Skin of body (tissue), 2 donors: Measurements from ENCODE around the gene THADA. TPM values are rescaled to one million over a fixed set of nuclear protein-coding genes. Genes with fewer than 3 reads are reported as not detected.
"Not testable (repeated sequence)": the region's sequence is repeated elsewhere in the genome, so short reads cannot be mapped to it uniquely, and the experiment has no call there.

Experiments used
- DNase-seq: peaks from one replicate; lab custom pipeline; 2025; lab: John Stamatoyannopoulos, UW
- total RNA-seq: library from RNA; depleted of rRNA; stranded (reverse); fragments of >200 nt; gene quantifications from one replicate; pipeline ENCODE4 v1.2.3, GENCODE V29; 2014

THADA gene
- total RNA-seq, 1 donor from 2014 or later: 43.2 TPM

DNA sequence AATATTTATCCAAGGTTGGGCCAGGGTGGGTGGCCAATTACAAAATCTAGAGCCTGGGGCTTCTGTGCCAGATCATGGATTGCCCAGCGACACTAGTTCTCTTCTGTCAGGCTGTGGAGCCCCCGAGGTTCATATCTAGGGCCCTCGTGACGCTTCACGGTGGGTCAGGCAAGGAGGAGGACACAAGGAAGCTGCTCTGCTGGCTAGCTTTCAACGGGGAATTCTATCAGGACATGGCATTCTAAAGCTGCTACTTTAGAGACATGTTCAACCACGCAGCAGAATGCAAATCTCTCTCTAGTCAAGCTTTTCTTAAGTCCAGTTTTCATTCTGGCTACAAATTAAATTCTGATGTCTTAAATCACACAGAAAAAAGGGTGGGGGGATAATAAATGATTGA lies 180.2 kb downstream of the THADA start:
- DNase-seq: no peak

DNA sequence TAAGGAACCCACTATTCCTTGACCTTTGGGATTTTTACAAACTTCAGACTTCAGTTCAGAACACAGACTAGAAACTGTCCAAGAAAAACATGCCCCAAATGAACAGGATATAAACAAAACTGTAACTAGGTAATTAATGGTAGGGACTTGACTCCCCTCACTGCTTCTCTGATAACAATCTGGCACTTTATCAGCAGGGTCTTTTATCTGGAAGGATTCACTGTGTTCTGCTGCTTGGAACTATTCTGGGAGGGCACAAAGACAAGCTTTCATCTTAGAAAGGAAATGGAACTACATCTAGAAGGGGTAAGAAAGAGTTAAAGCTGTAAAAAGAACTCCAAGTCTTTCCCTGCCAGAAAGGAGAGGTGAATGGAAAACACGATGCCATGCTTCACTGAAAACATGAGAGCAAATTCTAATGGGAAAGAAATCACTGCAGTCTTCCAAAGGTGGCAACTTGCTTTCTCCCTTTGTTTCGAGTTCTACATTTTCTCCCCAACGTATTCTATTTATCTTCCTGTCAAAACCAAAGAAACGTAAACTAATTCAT lies 181.2 kb downstream of the THADA start:
- DNase-seq: peak; percentile 11

DNA sequence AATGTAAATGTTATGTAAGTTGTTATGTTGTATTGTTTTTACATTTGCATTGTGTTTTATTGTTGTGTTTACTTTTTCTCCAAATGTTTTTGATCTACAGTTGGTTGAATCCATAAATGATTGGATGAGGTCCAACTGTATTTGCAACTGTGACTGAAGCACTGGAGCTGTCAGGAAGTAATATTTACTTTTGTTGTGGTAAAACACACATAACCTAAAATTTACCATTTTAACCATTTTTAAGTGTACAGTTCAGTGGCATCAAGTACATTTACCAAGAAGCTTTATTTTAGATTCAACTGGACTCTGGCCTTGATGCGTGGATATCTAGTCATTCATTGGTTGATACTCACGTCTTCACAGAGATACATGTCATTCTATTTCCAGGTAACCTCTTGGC lies 181.8 kb downstream of the THADA start:
- DNase-seq: no peak

DNA sequence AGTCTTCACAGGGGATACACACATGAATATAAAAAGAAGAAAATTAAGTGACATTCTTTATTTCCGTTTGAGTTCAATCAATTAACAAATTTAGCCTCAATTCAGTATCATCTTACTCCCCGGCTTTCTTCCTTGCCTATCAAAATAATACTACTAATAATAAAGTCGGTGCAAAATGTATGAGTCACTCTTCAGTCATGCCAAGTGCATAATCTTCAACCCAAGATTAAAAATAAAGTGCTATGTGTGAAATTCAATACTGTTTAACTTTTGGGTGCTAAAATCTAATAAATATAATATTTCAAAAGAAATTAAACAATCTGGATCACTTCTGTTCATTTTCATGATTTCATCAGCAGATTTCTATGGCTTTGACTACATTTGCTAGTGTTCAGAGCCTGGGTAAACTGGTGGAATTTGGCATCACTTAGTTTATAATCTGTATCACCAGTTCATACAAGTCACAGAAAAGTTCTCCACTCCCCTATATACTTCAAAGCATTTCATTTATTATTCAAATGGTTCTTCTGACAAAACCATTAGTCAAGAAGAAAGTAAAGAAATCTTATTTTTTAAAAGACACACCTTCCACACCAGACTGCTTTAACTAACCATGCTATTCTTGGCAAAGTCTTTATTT lies 183.6 kb downstream of the THADA start:
- DNase-seq: no peak

DNA sequence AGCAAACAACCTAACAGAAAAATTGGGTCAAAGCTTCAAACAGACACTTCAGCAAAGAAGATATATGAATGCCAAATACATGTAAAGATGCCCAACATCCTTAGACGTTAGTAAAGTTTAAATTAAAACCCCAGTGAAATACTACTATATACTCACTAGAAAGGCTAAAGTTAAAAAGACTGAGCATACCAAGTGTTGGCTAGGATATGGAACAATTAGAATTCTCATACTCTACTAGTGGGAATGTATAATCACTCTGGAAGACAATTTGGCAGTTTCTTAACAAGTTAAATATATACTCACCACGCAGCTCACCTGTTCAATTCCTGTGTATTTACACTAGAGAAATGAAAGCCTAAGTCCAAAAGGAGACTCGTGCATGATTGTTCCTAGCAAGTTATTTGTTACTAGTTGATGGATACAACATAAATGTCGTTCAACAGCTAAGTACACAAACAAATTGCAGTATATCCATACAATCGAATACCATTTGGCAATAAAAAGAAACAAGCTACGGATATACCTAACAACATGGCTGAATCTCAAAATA lies 185.7 kb downstream of the THADA start:
- DNase-seq: no peak

DNA sequence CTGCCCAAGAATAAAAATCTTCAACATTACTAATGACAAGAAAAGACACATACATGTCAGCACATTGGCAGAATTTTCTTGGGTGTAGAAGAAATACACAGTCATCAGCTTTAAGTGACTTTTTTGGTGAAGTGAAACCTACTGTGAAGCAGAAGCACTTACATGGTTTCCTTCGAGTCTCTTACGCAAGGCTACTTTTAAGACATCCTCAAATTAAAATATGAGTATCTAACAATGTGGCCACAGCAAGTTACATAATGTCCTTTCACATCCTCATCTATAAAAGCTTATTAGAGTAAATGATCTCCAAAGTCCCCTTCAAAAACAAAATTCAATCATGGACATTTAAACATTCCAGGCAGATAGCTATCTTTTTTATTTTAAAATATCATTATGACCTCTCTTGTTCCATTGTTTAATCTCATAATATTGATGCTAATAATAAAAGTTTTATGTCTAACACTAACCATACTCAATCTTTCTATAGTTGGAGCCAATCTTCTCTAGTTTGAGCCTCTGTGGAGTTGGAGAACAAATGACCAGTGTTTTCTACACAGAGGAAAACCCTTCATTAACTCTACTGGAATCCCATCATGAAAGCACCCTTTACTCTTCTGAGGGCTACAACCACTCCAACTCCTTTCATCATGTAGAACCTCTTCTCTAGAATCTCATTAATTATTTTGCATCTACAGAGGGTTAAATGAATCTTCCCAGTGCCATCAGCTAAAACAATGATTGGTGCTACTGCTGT lies 187.3 kb downstream of the THADA start:
- no peak for DNase-seq

DNA sequence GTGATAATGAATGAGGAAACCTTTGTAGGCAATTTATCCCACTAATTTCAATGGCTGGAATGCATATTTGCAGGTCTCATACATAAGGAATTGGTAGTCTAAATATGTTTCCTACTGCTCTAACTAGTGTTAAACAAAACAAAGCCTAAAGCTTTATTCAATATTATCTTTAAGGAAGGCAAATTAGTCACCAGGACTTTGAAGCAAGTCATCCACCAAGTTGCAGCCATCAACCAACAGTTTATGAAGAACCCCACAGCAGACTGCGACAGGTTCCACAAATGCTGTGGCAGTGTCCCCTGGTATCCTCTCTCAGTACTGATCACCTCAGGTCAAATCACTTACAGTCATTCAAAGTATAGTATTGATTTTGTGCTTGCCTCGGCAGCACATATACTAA lies 187.9 kb downstream of the THADA start:
- no peak for DNase-seq

DNA sequence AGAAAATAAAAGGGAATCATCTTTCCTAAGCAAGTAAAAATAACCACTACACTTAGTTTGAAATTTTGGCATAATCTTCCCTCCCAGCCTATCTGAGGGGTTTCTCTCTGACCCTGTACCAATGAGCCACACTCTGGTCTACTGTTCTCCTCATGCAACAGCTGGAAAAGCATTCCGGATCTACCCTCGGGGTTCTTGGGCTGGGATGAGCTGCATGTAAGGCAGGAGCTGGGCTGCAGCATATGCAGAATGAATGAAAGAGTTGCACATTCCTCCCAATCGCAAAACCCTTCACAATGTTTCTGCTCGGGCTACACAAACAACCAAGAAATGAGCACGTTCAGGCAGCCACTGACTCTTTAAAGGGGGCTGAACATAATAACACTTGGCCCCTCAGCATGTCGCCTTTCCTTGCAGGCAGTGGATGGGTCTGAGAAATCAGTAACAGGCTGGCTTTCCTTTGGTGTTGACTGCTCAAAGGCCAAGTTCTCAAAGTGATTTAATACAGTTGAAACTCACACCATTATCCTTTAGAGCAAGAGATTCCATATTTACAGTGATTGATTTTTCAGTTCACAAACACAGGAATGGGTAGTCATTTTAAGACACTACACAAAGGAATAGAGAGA lies 189.1 kb downstream of the THADA start:
- no peak for DNase-seq

DNA sequence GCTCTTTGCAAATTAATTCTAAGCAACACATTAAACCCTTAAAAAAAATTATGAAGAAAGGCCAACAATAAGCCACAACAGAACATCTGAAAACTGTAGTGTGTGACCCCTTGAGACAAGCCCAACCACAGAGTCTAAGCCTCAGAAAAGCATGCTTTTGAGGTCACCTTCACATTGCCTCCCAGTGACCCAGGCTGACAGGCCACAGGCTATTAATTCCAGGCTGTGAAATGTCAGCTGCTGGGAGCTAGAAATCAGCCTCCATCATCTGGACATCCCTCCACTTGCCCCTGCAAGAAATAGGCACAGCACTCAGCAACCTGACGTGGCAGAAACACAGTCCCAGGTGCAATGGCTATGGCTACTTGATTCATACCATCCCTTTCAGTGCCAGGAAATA lies 190.0 kb downstream of the THADA start:
- DNase-seq: no peak

DNA sequence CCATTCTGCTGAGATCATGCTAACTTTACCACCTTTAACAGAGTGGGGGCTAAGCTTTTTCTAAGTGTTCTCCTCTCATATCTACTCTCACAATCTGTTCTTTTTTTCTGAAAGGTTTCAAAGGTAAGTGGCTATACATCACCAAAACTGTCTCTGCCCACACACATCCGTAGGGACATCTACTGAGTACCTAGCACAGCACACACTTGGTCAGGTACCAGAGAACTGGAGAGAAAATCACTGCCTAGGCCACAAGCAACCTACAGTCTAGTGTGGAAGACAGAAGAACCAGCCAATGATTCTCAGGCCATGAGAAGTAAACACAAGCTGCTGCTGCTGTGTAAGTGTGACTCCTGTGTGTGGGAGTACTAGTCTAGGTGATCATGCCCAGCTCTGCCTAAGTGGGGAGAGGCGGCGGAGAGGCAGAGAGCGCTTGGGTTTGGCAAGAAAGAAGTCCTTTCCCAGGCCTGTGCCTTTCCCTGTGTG lies 193.3 kb downstream of the THADA start:
- DNase-seq: no peak

DNA sequence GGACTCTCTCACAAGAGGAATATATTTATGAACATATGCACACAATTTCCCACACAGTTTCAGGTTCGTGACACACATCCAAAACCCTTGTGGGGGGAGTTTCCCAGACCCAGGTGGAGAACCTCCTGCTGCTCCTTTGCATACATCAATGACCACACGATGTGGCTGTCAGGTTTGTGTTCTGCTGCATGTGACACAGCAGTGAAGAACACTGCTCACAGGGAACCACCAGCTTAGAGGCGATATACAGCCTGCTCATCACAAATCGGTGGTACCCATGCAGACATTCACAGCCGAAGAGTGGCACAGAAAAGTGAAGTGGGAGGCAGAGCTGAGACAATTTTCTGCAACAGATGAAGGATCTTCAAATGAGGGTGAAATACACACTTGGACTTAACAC lies 193.8 kb downstream of the THADA start:
- DNase-seq: no peak

DNA sequence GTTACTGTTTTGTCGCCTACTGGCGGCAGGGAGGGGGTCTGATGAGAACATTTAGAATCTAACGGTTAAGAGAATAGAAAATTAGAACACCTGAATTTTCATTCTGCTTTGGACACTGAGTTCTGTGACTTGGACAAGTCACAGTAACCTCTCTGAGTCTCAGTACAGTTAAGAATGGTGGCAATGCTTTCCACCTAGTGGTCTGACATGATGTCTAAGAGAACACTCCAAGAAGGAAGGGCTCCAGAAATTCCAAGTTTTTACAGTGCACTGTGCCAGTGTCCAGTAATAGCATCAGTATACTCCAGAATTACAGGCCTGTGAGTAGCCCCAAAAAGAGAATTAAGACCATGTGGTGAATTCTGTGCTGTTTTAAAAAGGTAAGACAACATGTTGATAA lies 195.3 kb downstream of the THADA start:
- DNase-seq: no peak

DNA sequence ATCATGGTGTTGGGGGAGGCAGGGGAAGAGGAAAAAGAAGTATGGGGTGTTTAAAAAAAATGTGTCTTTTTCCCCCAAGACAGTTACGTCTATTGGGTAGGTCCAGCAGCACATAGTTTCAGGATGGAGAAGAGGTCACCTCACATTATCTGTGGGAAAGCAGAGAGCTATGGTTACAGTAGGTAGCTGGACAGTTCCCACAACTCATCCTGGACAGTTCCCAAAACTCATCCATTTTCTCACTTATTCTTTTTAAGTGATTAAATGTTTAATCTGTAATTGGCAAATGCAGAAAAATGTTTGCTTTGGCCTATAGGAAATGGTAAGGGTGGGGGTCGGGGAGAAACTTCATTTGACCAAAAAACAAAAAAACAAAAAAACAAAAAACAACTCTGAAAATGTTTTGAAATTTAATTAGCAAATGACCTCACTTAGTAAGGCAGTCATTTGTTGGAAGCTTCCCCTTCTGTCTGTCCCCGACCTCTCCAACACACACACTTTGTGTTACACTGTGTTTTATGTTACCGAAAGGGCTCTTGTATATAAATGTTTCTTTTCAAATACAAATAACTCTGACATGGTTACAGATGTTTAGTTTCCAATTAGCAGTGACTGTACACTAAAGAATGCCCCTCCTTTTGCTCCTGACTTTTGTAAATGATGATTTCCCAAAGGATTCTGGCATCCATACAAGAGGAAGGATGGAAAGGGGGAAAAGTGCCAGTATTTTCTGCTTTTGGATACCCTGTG lies 196.1 kb downstream of the THADA start:
- DNase-seq: peak; percentile 61

DNA sequence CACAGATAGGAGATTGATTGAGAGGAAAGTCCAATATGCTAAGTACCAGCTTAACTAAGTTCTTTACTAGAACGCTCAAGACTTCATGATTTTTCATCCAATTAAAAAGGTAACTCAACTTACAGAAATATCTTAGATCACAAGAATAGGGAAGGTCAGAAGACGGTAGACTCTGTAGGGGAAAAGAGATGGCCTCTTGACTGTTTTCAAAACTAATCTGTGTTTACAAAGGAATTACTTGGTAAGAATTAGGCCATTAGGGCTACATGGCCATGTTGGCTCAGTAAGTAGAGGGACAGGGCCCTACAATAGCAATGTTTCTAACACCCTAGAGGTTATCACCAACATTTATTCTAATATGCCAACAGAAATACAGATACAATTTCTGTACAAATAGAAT lies 196.7 kb downstream of the THADA start:
- DNase-seq: no peak

DNA sequence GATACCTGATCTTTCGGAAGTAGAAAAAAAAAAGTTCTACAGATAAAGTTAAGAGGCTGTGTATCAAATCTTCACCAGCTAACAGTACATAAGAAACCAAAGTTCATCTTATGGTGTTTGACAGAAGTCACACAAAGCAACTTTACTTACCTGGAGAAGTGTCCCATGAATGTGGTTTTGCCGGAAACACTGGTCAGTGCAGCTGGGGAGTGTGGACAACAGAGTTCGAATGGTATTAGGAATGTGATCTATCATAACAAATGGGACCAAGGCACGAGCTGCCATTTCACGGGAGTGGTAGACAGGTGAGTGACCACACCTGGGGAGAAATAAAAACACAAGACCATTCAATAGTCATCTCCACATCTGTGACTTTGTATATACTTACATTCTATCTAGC lies 198.0 kb downstream of the THADA start:
- no peak for DNase-seq

DNA sequence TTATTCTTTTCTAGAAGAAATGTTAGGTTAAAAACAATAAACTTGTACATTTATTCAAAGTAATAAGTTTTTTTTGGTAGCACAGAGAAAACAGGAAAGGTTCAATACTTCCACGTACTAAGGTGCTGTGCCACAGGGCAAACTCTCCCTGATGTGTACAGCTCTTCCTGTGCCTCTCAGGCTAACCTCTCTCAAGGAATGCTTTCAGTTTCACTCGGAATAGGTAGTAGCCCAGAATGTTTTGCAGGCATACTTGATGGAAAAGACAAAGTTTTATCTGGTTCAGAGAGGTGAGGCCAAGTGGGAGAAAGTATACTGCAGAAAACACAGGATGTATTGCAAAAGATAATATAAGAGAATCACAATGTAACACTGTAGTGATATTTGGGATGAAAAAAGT lies 198.4 kb downstream of the THADA start:
- DNase-seq: no peak

DNA sequence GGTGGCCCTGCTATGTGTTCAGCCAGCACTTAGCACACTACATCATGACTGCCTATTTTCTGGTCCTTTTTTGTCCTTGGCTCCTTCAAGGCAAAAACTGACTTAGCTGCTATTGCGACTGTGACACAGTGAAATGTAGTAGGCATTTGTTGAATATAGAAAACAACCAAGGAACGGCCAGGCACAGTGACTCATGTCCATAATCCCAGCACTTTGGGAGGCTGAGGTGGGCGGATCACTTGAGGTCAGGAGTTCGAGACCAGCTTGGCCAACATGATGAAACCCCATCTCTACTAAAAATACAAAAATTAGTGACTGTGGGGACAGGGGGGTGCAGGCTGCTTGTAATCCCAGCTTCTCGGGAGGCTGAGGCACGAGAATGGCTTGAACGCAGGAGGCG lies 199.5 kb downstream of the THADA start:
- not testable (repeated sequence) for DNase-seq

DNA sequence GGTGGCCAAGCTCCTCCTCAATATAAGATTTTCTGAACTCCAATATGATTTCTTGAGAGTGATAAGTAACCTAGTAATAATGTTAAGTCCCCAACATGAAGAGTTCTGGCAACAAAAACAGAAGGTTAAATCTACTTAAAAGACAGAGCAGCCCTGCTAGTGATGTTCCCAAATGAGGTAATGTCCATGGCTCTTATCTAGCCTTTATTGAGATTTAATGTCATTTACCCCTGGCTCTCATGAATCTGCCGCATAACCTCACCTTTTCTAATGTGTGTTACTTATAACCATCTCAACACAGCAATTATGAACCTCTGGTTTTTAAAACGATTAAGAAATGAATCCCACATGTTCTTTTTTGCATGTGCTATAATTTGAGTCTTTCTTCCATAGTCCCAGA lies 201.9 kb downstream of the THADA start:
- no peak for DNase-seq

DNA sequence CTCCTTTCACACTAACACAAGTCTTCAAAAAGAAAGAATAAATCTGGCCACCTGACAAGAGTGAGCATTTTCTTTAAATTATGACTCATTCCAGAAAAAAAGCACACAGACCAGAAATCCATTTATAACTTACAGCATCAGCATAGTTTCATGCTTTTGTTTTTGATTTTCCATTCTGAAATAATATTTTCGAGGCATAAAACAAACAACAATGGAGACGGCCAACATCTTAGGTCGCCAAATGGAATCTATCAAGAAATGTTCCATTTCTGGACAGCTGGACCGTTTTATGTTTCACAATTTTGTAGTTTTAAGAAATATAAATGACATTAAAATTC lies 204.0 kb downstream of the THADA start:
- DNase-seq: peak; percentile 86

DNA sequence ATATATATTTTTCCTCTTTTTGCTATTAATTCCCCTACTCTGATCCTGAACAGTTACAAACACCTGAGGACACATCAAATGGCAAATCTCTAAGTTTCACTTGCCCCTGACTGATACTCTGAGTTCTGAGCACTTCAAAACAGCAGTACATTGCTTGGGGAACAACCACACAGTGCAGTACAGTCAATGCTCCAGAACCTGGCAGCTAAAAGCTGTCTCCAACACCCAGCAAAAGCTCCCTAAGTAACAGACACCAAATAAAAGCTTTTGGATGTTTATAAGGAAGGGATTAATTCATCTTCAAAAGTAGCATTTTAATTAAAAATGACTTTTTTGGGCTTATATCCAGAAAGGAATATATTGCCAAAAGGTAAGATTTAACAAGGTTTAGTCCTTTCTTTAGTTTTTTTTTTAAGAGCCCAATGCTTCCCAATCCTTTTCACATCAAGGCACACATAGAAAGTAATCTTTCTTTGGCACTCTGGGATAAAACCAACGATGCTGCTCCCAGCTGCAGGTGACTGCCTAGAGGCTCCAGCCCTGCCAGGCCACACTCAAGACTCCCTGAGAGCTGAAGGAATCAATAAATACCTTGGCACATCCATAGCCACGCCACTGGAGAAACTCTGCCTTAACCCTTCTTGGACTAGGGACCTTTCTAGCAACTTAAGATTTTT lies 204.5 kb downstream of the THADA start:
- DNase-seq: no peak
